GM12878 (cell line): ENCODE results near the gene SUPT6H. TPM values are rescaled to one million over a fixed set of nuclear protein-coding genes. Genes with fewer than 3 reads are reported as not detected.

Experiments used
- ASH2L ChIP-seq: fragments of 300-600, 200-600 bp; sonication (generic); IDR thresholded peaks from 2 replicates; pipeline ENCODE4 v1.6.1; 2017; ENCODE audit warnings: low read depth, mild to moderate bottlenecking, borderline replicate concordance
- BCLAF1 ChIP-seq: fragments of 450-650 bp; IDR thresholded peaks from 2 replicates; pipeline ENCODE4 v1.6.1; 2017; ENCODE audit warnings: antibody characterized with exemption, mild to moderate bottlenecking, moderate library complexity
- E4F1 ChIP-seq: fragments of 450-650 bp; IDR thresholded peaks from 2 replicates; pipeline ENCODE4 v1.6.1; 2018; ENCODE audit warnings: borderline replicate concordance, mild to moderate bottlenecking; ENCODE audit not compliant: partially characterized antibody
- EP300 ChIP-seq, 2 experiments: fragments of 150-350 bp in 1 of 2; IDR thresholded peaks; 2 replicates each; pipeline ENCODE4 v1.6.1; 2011 to 2012; ENCODE audit warnings: low read depth in 2 of 2, low read length in 2 of 2, borderline replicate concordance in 1 of 2, improper control_type of control experiment in 1 of 2, inconsistent platforms in 1 of 2; ENCODE audit not compliant: control insufficient read depth in 1 of 2
- ETV6 ChIP-seq, 2 experiments: fragments of 450-650 bp in 1 of 2; IDR thresholded peaks in 1 of 2; conservative IDR thresholded peaks in 1 of 2; 2 replicates each; pipeline ENCODE4 v1.6.1; 2014; ENCODE audit warnings: antibody characterized with exemption in 1 of 2, borderline replicate concordance in 1 of 2, low read depth in 1 of 2, mild to moderate bottlenecking in 1 of 2, moderate library complexity in 1 of 2
- HDAC6 ChIP-seq: fragments of 200-600 bp; sonication (generic); IDR thresholded peaks from one replicate; pipeline ENCODE4 v1.8.0; 2017; ENCODE audit warnings: antibody characterized with exemption; ENCODE audit not compliant: unreplicated experiment
- IKZF1 ChIP-seq: fragments of 450-650 bp; conservative IDR thresholded peaks from 2 replicates; pipeline ENCODE4 v1.6.1; 2017; ENCODE audit warnings: antibody characterized with exemption, mild to moderate bottlenecking
- IRF3 ChIP-seq: fragments of 450-650 bp; IDR thresholded peaks from 2 replicates; pipeline ENCODE4 v1.6.1; 2014; ENCODE audit warnings: mild to moderate bottlenecking
- JUND ChIP-seq: IDR thresholded peaks from 2 replicates; pipeline ENCODE4 v1.6.1; 2012; ENCODE audit warnings: low read depth, mild to moderate bottlenecking, low read length, improper control_type of control experiment, moderate library complexity
- MTA2 ChIP-seq: fragments of 450-650 bp; IDR thresholded peaks from 2 replicates; pipeline ENCODE4 v1.6.1; 2016; ENCODE audit warnings: low read depth, mild to moderate bottlenecking, moderate library complexity
- NBN ChIP-seq: fragments of 450-650 bp; IDR thresholded peaks from 2 replicates; pipeline ENCODE4 v1.6.1; 2016
- NR2C1 ChIP-seq: fragments of 450-650 bp; IDR thresholded peaks from 2 replicates; pipeline ENCODE4 v1.6.1; 2017; ENCODE audit warnings: antibody characterized with exemption, mild to moderate bottlenecking, moderate library complexity
- POLR2A ChIP-seq: IDR thresholded peaks from 2 replicates; pipeline ENCODE4 v1.6.1; 2011; ENCODE audit warnings: low read depth, mild to moderate bottlenecking, low read length
- POU2F2 ChIP-seq: IDR thresholded peaks from 3 replicates; pipeline ENCODE4 v1.6.1; 2011; ENCODE audit warnings: low read depth, mild to moderate bottlenecking, low read length, borderline replicate concordance
- SMAD5 ChIP-seq: IDR thresholded peaks from 2 replicates; pipeline ENCODE4 v1.6.1; 2016; ENCODE audit warnings: antibody characterized with exemption, low read depth
- SP1 ChIP-seq: IDR thresholded peaks from one replicate; pipeline ENCODE4 v1.6.1; 2011; ENCODE audit warnings: low read depth, low read length
- TARDBP ChIP-seq: IDR thresholded peaks from 2 replicates; pipeline ENCODE4 v1.6.1; 2016; ENCODE audit warnings: borderline replicate concordance
- TCF7 ChIP-seq: IDR thresholded peaks from 2 replicates; pipeline ENCODE4 v1.6.1; 2014; ENCODE audit warnings: antibody characterized with exemption, borderline replicate concordance
- ZBED1 ChIP-seq: IDR thresholded peaks from 2 replicates; pipeline ENCODE4 v1.6.1; 2016; ENCODE audit warnings: borderline replicate concordance
- ZNF384 ChIP-seq: IDR thresholded peaks from 2 replicates; pipeline ENCODE4 v1.6.1; 2012; ENCODE audit warnings: low read depth, mild to moderate bottlenecking, low read length, improper control_type of control experiment, borderline replicate concordance
- polyA plus RNA-seq, 11 experiments: library from polyadenylated mRNA; depleted of rRNA in 4 of 11; unstranded in 6 of 11; stranded (reverse) in 5 of 11; fragments of >200 nt; fragmentation: Nextera tagmentation in 4 of 11; fragmentation: Illumina TruSeq in 1 of 11; extraction: Ambion mirVana in 4 of 11; extraction: Trizol in 1 of 11; gene quantifications; 1 replicate in 1 of 11; 2 replicates in 10 of 11; pipeline versions ENCODE4 v1.2.1 to v1.2.3, GENCODE V29; 2011 to 2016; ENCODE audit warnings: inconsistent platforms in 2 of 11, missing spikeins in 2 of 11, low read depth in 1 of 11
- total RNA-seq, 4 experiments: library from RNA; depleted of rRNA in 3 of 4; stranded (reverse); fragments of >200 nt in 3 of 4; fragmentation: Illumina TruSeq in 1 of 4; extraction: Trizol in 1 of 4; gene quantifications; 2 replicates each; pipeline versions ENCODE4 v1.2.1 to v1.2.3, GENCODE V29; 2013 to 2021
- TF ChIP-seq, protein P1 (sequence below): IDR thresholded peaks from 2 replicates; pipeline ENCODE4 v1.6.1; 2011; ENCODE audit warnings: borderline replicate concordance, low read depth, mild to moderate bottlenecking, moderate library complexity, low read length; ENCODE audit not compliant: insufficient read depth, poor library complexity, severe bottlenecking

SUPT6H gene
- total and polyA plus RNA-seq, 10 of the 15 experiments (the other 5 are each of a cell fraction or from before 2014, with no cell fraction given) = 1.7 to 58.8 (median 37.7) TPM

DNA sequence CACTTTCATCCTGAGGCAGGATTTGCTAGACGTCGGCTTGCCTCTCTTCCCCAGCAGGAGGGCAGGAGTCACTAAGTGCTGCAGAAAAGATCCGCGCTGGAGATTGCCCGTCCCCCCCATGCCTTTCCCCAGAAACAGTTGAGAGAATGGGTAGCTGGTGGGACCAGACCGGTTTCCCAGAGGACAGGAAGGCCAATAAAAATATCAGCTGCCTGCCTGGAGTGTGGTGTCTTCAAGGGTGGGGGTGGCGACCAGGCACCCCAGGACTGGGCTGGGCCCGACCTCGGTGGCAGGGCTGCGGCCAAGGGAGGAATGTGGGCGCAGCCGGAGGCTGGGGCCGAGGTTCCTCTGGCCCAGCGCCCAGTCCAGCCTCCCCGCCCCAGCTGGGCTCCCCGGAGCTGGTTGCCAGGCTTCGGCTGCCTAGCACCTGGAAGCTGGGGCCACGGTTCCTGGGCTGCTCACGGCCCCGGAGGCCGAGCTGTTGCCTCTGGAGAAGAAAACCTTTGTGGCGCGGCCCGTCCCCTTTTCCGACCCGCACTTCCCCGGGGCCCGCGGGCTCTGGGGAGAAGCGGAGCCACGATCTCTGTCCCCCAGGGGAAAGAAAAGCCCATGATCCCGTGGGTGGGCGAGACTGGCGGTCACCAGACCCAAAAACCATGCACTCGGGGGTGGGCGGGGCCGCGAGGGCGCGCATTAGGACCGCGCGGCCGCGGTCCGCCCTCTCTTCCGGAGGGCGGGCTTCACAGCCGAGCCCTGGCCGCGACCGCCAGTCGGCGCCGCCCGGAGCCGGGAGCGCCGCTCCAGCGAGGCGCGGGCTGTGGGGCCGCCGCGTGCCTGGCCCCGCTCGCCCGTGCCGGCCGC is 81.5 kb downstream of the SUPT6H start, which contains the start of gene TRAF4 (continued):
- 0 out of 2 replicates have a peak, but pooled peaks have one; percentile 17 for TF ChIP-seq IRF3
- no peak for TF ChIP-seq TCF7
- peak; percentile 11; the same call in 1 of the 2 replicates for TF ChIP-seq ZBED1
- TF ChIP-seq POLR2A = peak; percentile 97
- TF ChIP-seq SMAD5 = 0 out of 2 replicates have a peak, but pooled peaks have one; percentile 38
- peak; percentile 67 for TF ChIP-seq NBN
- peak; percentile 27 for TF ChIP-seq E4F1
- TF ChIP-seq EP300 (IDR thresholded peaks at IDR 0.05; ENCODE audit: borderline replicate concordance in 1 of 2, control insufficient read depth in 1 of 2, low read depth in 2 of 2, low read length in 2 of 2) = peak; percentile 17 to 53; a peak in 1 of 4 replicates
- TF ChIP-seq IKZF1 = peak; percentile 95
- peak; percentile 84 for TF ChIP-seq SP1
- TF ChIP-seq NR2C1 = peak; percentile 63
- TF ChIP-seq HDAC6 = no peak
- peak; percentile 10; the same call in 1 of the 2 replicates for TF ChIP-seq MTA2
- no peak for TF ChIP-seq ZNF384
- TF ChIP-seq, protein P1, sequence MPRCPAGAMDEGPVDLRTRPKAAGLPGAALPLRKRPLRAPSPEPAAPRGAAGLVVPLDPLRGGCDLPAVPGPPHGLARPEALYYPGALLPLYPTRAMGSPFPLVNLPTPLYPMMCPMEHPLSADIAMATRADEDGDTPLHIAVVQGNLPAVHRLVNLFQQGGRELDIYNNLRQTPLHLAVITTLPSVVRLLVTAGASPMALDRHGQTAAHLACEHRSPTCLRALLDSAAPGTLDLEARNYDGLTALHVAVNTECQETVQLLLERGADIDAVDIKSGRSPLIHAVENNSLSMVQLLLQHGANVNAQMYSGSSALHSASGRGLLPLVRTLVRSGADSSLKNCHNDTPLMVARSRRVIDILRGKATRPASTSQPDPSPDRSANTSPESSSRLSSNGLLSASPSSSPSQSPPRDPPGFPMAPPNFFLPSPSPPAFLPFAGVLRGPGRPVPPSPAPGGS = peak; percentile 73
- no peak for TF ChIP-seq JUND
- no peak for TF ChIP-seq ETV6 (conservative IDR thresholded peaks at IDR 0.05 in 1 of 2, IDR thresholded peaks at IDR 0.05 in 1 of 2; ENCODE audit: borderline replicate concordance in 1 of 2, low read depth in 1 of 2)
- peak; percentile 78; the same call in 1 of the 3 replicates for TF ChIP-seq POU2F2
- peak; percentile 68; the same call in 1 of the 2 replicates for TF ChIP-seq BCLAF1
- no peak for TF ChIP-seq ASH2L
- no peak; the same call in 1 of the 2 replicates for TF ChIP-seq TARDBP
